ENCODE data around the gene FCGR2B. TPM values are rescaled to one million over a fixed set of nuclear protein-coding genes. Genes with fewer than 3 reads are reported as not detected.
A peak's percentile ranks its signal among the peaks of the same experiment; 100 is the strongest.
"Not testable (repeated sequence)": the region's sequence is repeated elsewhere in the genome, so short reads cannot be mapped to it uniquely, and the experiment has no call there.

FCGR2B gene
- total RNA-seq: not detected in 2 replicates
- not detected for polyA plus RNA-seq (2012)

GRCh38 chr1:161662684-161663339 lies at the start of gene FCGR2B:
TSS of gene FCGR2B (plus strand) at chr1:161663143. CDS start at chr1:161663242, 99 bp downstream.
- not testable (repeated sequence) for DNase-seq (ENCODE audit: low read depth)

DNA sequence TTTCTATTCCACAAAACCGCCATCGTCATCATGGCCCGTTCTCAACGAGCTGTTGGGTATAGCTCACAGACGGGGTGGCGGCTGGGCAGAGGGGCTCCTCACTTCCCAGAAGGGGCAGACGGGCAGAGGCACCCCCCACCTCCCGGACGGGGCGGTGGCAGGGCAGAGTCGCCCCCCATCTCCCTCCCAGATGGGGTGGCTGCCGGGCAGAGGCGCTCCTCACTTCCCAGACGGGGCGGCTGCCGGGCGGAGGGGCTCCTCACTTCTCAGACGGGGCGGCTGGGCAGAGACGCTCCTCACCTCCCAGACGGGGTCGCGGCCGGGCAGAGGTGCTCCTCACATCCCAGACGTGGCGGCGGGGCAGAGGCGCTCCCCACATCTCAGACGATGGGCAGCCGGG lies 46.5 kb upstream of the FCGR2B start:
- not testable (repeated sequence) for DNase-seq (ENCODE audit: low read depth)

GRCh38 chr1:161618517-161618916 lies 44.4 kb upstream of the FCGR2B start:
- DNase-seq (ENCODE audit: low read depth): not testable (repeated sequence)

- not testable (repeated sequence) for DNase-seq (ENCODE audit: low read depth)
Observed at GRCh38 chr1:161620399-161620798, 42.5 kb upstream of the FCGR2B start.

GRCh38 chr1:161621181-161622000 lies 41.6 kb upstream of the FCGR2B start:
- peak; percentile 64 for DNase-seq (ENCODE audit: low read depth)

GRCh38 chr1:161622054-161622453 lies 40.9 kb upstream of the FCGR2B start:
- DNase-seq (ENCODE audit: low read depth): not testable (repeated sequence)

DNA sequence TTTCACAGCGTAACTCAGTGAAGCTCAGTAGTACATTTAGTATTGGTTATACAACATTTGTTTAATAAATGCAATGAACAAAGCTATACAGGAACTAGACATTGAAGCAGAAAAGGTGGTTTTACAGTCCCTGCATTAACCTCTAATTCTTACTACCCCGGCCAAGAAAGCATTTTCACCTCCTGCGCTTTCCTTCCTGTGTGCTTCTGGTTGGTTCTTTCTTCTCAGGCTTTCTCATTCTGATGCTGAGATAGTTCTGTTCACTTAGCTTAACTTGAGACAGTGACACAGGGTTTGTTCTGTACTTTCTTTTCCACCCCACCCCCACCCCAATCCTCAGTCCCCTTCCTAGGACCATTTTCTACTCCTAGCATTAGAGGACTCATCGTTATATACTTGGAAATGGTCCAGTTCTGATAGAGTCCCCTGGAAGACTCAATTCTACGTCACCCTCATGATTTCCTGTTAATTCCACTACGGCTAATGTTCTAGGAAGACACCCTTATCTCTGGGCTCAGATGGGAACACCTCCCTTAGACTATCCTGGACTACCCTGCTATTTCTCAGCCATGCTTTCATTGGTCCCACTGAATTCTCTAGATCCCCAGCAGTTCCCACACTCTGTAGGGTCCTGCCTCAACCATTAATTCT lies 39.4 kb upstream of the FCGR2B start:
- not testable (repeated sequence) for DNase-seq (ENCODE audit: low read depth)

DNA sequence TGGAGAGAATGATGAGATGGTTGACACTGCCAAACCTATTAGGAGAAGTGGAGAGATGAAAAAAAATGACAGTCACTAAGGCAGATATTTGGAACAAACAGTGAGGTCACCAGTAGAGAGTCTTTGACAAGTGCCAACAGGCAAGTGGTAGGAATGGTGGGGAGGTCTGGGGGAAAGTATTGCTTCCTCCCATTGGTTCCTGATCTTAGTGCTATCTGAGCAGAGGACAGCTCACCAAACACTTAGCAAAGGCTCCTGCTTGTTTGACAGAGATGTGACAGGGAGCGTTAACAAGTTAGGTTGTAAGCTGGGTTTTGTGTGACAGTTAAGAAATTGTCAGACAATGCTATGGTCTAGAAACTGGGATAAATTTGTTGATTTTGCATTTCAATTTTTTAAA lies 38.3 kb upstream of the FCGR2B start:
- not testable (repeated sequence) for DNase-seq (ENCODE audit: low read depth)

DNA sequence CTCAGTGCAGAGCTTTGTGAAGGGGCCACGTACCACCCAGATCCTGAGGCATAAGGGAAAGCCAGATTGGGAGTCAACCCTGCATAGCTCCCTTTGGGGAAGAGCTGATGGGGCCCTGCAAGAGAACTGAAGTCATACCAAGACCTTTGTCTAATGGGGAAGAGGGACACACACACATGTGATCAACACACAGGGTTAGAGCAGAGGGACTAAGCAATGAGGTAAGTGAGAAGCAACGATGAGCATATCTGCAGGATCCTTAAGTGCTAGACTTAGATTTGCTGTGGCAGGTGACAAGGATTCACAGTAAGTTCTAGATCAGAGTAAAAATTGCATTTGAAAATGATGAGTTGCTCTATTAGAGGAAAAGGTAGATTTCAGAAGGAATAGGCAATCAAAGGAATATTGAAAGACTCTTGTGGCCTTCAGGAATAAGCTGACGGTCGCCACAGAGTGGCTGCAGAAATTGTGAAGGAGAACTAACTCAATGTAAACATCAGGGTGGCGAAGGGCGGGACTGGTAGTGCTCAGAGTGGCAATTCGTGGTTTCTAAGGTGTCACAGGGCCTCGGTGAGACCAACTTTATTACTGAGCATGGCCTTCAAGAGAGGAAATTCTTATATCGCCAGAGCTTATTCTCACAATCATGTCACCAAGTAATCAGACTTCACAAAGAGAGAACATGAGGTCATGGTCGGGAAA lies 36.3 kb upstream of the FCGR2B start:
- not testable (repeated sequence) for DNase-seq (ENCODE audit: low read depth)

DNA sequence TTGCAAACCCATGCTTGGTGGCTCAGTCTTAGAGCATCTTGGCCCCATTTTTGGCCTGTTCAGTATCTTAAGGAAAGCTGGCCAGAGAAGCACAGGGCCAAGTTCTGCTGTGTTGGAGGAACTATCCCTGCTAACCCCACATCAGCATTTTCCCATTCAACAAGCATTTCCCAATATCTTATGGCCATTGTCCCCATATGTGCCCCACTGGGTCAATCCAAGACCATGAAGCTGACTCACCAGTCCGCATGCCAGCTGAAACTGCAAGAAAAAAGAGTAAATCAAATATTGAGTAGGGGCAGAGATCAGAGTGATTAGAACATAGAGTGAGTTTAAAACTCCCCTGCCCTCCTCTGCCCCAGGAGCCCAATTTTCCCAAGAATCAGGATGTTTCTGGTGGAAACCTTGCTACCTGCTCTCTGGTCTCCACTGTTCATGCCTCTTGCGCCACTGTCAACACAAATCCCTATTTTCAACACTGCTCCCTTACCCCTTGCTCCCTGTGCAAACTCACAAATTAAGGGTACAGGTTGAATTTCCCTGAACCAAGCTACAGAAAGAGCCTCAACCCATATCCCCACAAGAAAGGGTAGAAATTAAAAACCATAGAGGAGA lies 32.7 kb upstream of the FCGR2B start:
- DNase-seq (ENCODE audit: low read depth): not testable (repeated sequence)

- DNase-seq (ENCODE audit: low read depth): no peak
Observed at GRCh38 chr1:161631076-161631475, 31.9 kb upstream of the FCGR2B start, which contains the start of gene FCGR3B. TSS of gene FCGR3B (minus strand) at chr1:161631176. CDS start at chr1:161631094, 82 bp downstream.

DNA sequence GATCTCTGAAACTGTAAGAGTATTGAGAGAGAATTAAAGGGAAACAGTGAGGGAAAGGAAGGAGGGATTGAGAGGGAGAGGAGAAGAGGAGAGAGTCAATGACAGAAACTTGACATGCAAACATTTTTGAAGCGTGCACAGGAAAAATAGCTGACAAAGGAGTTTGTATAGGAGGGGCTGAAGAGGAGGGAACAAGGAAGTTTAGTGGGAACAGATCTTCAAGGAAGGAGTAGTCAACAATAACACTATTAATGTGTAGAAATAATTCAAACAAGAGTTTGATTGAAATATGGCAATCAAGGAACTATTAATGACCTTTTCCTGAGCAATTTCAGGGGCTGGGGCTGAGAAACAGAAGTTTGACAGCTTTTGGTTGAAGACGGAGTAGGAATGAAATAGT lies 27.9 kb upstream of the FCGR2B start:
- not testable (repeated sequence) for DNase-seq (ENCODE audit: low read depth)

GRCh38 chr1:161636189-161636782 lies 26.7 kb upstream of the FCGR2B start:
- DNase-seq (ENCODE audit: low read depth): not testable (repeated sequence)

DNA sequence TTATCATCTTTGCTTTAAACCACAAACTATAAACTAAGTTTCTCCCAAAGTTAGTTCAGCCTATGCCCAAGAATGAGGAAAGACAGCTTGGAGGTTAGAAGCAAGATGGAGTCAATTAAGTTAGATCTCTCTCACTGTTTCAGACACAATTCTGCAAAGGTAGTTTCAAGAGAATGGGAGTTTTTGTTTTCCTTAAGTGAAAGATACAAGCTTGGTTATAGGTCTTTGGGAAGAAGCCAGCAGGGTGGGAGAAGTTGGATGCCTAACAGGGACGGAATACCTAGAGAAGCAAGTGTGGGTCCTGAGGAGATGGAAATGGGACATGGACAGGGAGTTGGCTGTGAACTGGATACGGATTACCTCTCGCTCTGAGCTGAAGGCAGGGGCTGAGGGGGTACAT lies 26.0 kb upstream of the FCGR2B start:
- not testable (repeated sequence) for DNase-seq (ENCODE audit: low read depth)

GRCh38 chr1:161638251-161638993 lies 24.5 kb upstream of the FCGR2B start:
- not testable (repeated sequence) for DNase-seq (ENCODE audit: low read depth)

DNA sequence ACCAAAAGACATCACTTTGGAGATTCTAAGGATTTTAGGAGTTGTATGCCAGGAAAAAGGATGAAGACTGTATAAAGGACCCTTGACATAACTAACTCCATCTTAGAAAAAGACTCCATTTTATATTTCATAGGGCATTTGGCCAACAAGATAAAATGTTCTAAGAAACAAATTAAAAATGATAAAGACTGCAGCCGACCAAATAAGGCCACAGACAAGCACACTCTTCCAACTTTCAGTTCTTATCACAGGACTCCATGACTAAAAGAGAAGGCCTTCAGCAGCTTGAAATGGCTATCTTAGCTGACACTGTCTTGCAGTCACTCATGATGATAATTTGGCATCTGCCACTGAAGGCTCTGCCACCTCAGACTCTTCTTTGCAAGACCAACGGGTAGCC lies 23.7 kb upstream of the FCGR2B start:
- not testable (repeated sequence) for DNase-seq (ENCODE audit: low read depth)

DNA sequence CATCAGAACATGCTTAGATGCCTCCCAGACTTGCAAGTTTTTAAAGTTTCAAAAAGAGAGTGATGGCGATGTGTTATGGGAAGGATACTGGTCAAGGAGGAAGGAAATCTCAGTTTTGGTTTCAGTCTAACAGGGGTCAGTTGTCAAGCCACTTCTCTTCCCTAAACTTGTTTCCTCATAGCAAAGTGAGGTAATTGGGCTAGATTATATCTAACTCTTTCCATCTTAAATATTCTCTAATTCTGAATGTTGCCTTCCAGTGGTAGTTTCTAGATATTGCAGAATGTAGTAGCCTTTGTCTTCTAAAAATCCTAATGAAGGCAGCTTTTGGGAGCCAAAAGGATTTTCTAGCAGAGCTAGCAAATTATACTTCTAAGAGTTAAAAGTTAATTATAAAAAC lies 20.2 kb upstream of the FCGR2B start:
- DNase-seq (ENCODE audit: low read depth): not testable (repeated sequence)

DNA sequence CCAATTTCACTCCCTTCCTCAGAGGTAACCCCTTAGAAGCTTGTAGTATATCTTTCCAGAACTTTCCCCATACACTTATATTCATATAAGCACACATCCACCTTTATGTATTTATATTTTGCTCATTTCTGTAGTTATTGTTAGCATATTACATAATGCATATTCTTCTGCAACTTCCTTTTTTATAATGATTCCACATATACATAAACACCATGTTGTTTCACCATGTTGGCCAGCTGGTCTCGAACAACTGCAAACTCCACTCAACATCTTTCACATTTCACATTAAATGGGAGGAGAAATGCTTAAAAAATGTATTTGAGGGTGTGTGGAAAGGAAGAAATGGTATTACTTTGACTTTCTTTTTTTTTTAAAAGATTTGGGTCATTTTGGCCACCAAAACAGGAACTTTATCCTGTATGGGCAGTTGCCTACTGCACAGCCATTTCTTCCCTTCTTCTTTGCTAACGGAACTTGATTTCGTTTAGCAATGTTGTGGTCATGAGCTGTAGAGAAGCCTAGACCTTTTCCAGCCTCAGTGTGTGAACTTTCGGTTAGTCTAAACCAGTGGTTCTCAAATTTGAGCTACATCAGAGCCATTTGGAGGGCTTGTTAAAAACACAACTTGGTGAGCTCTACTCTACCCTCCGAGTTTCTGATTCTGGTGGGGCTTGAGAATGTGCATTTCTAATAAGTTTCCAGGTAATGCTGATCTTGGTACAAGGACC lies 19.3 kb upstream of the FCGR2B start:
- DNase-seq (ENCODE audit: low read depth): not testable (repeated sequence)

DNA sequence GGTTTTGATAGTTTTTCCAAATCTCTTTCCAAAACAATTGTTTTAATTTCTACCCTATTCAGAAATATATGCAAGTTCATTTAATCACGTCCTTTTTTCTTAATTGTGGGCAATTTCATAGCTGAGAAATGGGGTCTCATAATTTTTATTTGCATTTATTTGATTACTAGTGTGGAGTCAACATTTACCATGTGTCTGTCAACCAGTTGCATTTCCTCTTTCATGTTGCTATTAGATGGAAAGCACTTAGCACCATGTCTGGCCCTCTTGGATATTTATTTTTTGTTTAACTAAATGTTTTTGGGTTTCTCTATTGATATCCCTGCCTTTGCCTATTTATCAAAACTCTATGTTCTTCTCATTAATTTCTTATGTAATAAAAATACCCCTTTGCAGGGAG lies 18.1 kb upstream of the FCGR2B start:
- not testable (repeated sequence) for DNase-seq (ENCODE audit: low read depth)

Measured in myocyte (in vitro differentiated cells).